NCI-H2196 treated with DMSO at 0.1 percent for 48 hours (cell line): Measurements from ENCODE around the gene NCF2.
"Not testable (repeated sequence)": the region's sequence is repeated elsewhere in the genome, so short reads cannot be mapped to it uniquely, and the experiment has no call there.

Experiments
- DNase-seq: peaks from one replicate; lab custom pipeline; 2025; ENCODE audit not compliant: unreplicated experiment; lab: John Stamatoyannopoulos, UW

NCF2 gene, protein sequence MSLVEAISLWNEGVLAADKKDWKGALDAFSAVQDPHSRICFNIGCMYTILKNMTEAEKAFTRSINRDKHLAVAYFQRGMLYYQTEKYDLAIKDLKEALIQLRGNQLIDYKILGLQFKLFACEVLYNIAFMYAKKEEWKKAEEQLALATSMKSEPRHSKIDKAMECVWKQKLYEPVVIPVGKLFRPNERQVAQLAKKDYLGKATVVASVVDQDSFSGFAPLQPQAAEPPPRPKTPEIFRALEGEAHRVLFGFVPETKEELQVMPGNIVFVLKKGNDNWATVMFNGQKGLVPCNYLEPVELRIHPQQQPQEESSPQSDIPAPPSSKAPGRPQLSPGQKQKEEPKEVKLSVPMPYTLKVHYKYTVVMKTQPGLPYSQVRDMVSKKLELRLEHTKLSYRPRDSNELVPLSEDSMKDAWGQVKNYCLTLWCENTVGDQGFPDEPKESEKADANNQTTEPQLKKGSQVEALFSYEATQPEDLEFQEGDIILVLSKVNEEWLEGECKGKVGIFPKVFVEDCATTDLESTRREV

DNA sequence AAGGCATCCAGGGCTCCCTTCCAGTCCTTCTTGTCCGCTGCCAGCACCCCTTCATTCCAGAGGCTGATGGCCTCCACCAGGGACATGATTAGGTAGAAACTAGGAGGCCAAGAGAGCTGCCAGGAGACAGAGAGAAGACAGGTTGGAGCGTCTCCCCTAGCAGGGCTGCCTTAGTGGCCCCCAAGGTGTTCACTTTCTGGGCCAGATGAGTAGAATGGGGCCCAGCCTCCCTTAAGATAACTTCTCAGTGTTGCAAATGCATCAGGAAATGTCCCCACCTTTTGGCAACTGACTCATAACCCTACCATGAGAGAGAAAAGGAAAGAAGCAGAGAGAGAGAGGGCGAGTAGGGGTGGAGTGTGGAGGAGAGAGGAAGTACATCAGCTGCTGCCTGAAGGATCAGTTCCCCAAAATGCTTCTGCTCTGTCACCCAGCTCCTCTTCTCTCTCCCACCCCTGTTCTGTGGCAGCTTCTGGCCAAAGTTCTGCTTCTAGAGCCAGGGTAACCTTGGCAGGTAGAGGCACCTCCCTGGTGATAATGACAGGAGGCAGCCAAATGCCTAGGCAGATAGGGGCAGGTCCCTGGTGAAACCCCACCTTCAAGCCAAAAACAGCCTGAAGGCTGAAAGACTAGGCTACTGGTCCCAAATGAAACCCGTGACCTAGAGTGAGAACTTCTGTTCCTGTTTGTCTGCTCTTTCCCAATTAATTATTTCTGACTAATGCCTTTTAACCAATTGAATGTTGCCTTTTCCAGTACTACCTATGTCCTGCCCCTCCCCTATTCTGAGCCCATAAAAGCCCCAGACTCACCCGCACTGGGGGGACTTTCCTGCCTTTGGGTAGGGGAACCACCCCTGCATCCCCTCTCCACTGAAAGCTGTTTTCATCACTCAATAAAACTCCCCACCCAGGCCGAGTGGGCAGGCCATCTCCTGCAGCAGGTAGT lies at the start of gene NCF2:
TSS of gene NCF2 (minus strand) at position 216 of the 948 bp plus-strand sequence. CDS start at position 86, 130 bp downstream.
- no peak for DNase-seq

DNA sequence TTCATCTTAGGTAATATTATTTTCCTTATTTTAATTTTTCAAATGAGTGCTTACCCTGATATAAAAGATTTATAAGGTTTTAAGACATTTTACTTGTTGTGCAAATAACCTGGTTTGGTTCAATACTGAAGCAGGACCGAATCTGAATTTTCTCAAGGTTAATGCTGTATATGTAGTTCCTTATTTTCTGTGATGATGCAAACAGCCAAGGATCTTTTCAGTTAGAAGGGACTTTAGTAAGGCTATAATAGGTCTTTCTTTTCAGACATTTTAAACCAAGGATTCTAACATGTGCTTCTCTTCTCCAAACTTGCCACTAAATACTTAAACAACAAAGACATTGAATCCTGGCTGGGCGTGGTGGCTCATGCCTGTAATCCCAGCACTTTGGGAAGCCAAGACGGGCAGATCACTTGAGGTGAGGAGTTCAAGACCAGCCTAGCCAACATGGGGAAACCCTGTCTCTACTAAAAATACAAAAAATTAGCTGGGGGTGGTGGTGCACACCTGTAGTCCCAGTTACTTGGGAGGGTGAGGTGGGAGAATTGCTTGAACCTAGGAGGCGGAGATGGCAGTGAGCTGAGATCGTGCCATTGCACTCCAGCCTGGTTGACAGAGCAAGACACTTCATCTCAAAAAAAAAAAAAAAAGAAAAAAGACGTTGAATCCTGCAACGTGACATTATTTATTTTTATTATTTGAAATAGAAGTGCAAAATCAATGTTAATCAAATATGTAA lies 48.6 kb upstream of the NCF2 start:
- no peak for DNase-seq

DNA sequence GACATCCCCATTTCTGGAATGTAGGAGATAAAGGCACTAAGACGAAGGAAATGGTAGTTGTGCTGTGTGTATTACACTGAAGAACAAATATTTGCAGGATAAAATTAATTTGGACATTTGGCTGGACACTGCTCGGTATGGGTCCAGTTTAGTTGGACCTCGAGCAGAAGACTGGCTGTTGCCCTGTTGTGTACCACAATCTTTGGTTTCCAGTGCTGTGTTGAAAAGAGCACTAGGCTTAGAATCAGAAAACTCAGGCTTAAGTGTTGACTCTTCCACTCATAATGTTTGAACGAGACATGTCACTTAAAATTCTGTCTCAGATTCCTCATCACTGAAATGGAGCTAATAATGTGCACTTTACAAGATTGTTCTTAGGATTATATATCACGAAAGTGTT lies 46.5 kb upstream of the NCF2 start:
- DNase-seq = no peak

DNA sequence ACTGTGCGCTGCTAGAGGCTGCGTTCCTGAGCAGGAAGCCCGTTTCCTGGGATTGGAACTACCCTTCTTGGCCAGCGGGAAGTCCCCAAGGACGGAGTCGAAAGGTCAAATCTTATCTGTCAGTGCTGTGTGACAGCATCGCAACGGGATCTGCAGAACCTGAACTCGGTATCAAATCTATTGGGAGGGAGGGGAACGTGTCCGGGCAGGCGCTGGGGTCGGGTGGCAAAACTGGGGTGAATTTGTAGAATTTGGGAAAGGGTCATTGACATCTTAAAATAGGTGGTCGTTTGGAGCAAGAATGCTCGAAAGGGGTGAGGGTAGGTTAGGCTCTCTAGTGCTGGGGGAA lies 46.0 kb upstream of the NCF2 start:
- DNase-seq = no peak

DNA sequence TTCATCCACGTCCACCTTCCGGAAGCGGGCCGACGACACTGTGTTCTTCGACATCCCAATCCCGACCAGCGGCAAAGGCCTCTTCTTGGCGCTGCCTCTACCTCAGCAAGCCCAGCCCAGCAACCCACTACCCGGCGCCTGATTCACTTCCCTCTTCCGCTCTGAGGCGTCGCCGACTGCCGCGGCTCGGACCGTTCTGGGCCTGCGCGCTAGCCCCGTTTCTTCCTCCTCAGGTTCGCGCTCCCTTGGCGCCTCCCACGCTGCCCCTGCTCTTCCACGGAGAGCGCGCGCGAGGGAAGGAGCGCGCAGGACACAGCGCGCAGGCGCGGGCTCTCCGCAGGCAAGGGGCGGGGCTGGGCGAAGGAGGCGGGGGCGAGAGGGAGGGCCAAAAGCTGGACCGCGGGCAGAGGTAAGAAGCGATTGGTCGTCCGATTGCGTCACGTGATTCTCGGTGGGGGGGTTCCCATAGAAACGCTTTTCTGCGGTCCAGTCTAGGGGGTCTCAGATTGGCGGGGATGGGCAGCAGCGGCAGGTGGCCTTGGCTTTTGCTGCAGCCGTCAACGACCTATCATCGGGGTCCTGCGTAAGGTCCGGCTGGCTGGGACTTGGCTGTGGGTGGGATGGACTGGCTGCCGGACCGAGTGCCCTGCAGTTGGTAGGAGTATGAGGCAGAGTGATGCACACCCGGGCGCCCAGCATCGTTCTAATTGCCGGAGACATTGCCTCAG lies 45.5 kb upstream of the NCF2 start, which contains the start of gene ARPC5:
TSS of gene ARPC5 (minus strand) at position 178 of the 728 bp plus-strand sequence. CDS start at position 54, 124 bp downstream.
- DNase-seq = peak; percentile 96

DNA sequence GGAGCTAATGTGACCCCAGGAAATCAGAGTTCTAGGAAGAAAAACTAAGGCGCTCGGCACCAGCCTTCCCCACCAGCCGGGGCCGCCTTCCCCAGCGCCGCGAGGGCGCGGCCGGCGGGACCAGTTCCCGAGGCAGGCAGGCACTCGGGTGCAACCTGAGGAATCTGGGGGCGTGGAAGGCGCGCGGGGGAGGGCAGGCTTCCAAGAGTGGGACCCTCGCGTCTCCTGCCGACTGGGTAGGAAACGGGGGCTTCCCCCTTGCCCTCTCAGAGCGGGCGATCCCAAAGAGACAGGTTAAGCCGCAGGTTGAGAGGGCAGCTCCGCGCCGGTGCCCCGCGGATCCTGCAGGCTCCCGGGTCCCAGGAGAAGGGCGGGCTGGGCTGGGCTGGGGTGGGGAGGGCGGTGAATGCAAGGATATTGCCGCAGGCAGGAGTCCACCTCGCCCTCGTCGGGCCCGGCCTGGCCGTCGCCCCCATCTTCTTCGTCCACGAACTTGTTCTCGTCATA lies 44.9 kb upstream of the NCF2 start:
- DNase-seq = no peak

DNA sequence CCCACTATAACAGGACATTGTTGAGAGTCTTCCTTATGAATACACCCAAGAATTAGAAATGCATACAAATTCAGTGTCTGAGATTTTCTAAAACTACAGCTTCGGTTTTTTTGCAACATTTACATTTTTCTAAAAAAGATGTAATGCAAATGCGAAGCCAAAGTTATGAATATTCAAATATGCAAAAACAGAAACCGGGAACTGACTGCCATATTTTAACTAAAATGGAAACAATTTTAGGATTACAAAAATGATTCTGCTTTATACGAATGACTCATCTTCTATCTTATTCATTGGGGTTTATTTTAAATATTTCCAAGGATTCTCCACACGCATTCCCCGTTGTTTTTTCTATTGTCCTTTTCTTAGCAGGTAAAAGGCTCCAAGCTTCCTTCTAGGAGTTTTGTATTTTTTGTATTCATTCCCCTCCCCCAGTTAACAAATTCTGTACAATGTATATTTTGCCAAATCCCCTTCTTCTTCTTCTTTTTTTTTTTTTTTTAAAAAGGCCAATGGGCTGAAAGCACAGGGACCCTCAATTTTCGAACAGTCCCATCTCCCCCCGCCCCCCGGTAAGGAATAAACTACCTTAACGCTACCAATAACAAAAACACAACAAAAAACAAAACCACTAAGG lies 44.3 kb upstream of the NCF2 start:
- DNase-seq = no peak

DNA sequence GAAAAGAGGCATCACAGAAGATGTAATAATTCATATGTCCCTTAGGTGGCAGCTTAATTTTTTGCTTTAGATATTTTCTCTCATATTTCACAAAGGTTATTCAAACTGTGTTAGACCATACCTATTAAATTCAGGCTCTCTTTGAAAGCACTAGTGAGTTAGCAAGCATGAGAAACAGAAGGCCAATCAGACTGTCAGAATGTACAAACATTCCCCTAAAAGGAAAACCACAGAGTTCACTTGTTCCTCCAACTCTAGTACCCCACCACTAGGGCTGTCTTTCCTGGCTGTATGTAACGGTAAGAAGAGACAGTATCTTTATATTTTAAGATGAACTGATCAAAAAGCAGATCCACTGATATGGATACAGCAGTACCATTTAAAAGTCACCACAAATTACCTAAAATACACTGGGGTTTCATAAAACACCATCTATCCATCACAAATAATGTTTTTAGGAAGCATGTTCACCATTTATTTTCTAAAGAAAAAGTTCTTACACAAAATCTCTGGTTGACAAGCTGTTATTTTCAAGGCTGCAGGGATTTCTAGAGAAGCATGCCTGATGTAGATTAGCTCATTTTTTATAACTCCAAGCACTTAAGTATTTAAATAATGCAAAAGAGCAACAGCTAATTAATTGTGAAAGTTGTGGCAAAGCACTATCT lies 43.6 kb upstream of the NCF2 start:
- peak; percentile 23 for DNase-seq

DNA sequence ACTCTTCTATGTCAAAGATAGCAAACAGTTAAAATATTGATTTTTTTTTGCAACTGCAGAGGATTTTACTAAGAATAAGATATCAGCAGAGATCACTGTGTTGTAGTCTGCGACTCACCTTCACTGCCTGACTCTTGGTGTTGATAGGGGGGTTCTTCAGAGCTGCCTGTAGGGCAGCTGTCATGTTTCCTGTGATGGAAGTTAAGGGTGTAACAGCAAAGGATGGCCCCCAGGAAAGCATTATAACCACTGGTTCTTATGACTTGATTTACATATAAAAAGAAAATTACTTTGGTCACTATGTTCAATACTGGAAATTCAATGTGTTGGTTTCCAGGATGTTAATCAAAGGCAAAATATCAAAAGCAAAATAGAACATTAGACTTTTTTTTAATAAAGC lies 42.7 kb upstream of the NCF2 start:
- DNase-seq = no peak

DNA sequence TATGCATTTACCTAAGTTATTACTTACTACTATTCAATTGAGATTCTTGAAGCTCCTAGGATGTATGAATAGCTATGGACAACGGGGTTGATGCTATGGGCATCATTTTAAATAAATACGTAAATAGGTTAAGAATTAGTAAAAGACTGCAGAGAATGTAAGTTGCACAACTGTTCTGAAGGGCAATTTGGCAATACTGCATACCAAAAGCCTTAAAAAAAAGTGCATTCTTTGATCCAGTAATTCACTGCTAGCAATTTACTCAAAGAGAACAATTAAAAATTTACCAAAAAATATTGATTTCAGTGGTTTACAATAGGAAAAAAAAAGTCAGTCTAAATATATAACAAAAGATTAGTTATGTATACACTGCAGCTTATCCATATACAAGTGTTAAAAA lies 41.9 kb upstream of the NCF2 start:
- no peak for DNase-seq

DNA sequence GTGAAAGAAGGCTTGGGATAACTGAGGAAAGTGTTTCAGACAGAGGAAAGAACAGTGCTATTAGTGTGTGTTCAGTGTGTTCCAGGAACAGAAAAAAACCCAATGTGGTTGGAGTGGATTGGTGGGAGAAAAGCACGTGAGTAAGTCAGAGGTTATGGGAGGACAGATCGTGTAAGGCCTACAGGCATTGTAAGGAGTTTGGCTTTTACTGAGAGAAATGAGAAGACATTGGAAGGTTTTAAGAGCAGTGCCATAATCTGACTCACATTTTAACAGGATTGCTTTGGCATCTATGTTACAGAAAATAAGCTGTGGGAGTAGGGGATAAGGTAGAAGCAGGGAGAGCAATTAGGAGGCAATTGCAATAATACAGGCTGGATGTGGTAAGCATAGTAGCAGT lies 40.5 kb upstream of the NCF2 start:
- DNase-seq = no peak

DNA sequence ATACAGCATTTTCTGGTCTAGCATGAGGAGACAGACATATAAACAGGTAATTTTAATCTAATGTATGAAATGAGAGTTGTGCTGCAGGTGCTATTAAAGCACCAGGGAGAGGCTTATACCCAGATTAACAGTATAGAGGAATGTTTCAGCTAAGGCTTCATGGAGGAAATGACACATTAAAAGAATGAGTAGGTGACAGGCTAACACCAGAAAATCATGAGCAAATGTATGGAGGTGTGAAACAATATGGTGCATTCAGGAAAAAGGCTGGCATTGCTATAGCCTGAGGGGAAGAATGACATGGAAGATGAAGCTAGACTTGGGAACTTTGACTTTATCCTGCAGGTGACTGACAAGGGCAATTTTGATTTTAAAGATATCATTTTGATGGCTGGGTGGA lies 38.3 kb upstream of the NCF2 start:
- DNase-seq = no peak

DNA sequence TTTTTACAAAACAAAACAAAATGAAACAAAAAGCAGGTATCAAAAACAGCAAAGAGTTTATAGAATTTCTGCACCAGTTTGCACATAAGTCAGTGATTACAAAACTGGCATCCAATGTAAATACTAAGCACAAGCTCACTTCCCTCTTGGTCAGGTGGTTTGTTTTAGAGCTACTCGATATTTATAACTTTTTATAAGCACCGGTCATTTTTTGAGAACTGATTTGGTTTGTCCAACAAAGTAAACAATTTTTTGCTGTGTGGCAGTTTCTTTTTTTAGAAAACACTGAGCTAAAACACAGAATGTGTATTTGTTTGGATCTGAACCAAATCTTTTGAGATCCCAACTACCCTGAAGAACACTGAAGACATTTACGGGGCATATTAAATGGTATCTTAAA lies 36.0 kb upstream of the NCF2 start:
- not testable (repeated sequence) for DNase-seq

DNA sequence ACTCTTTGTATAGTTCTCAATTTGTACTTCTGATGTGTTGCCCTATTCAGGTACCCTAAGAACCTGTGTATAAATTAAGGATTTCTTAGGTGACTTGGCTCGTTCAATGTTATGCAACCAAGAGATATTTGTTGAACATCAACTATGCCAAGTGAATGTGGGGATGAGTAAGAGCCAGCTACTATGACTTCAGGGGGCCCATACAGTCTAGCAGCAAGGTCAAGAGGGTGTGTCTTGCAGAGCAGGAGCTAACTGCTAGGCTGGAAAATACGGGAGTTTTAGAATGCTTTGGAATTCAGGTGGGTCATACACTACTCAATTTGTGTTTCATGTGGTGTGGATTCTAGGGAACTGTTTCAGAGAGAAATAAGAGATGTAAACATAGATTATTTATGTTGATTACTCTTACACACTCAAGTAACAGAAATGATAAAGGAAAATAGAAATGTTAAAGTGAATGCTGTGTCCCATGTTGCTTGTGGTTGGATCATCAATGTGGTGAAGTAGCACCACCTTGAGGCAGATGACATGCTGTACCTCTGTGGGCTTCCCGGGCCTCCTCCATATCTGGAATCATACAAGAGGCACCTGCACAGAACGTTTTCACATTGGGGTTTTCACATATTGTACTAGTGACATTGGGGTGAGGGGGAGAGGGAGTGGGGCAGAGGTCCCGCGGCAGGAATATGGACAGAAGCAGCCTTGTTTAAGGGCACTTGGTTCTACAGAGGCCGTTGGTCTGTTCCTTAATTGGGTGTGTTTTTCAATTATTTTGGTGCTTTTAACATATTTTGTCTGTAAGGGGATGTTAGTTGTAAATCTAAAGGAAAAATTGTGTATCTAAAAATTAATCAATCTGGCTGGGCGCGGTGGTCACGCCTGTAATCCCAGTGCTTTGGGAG lies 32.9 kb upstream of the NCF2 start:
- DNase-seq = peak; percentile 67

DNA sequence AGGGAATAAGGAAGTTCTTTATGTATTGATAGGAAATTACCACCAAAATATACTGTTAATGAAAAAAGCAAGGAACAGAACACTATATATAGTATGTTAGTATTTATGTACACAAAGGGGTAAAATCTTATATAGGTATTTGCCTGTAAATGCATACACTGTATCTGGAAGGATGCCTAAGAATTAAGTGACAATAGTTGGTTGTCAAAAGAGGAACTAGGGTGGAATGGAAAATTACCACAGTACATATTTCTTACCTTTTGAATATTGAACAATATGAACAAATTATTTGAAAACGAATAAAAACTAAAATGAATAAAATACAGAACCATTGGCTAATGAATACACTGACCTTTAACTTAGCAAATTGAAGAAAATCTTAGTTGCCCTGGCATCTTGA lies 31.8 kb upstream of the NCF2 start:
- no peak for DNase-seq

DNA sequence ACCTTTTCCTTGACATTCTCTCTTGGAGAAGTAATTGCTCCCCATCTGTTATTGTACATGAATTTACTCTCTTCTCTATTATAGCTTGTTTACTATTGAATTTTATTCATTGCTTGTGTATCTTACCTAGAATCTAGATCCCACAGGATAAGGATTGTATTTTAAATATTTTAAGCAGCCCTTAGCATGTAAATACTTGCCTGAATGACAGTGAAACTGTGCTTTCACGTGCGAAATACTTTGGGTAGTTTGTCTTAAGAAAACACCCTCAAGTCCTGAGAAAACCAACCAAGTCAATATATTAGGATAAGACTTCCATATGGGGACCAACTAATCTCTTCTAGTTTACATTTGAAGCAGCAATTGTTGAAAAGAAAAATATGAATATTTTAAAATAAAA lies 30.1 kb upstream of the NCF2 start:
- DNase-seq = no peak

DNA sequence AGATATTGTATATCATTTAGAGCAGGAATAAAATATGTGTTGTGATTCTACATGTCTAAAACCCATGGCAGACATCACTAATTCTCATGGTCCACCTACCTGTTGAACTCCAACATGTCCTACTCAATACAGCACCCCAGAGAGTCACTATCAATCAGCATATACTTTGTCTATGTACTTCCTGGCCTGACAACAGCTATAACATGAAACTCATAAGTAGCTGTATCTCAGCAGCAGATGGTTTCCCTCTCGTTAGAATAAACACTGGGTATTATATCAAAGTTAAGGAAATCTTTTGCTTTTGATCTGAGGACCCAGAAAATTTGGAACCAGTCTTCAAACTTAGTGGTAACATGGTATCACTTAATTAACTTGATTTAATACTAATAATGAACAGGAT lies 29.5 kb upstream of the NCF2 start:
- DNase-seq = no peak

DNA sequence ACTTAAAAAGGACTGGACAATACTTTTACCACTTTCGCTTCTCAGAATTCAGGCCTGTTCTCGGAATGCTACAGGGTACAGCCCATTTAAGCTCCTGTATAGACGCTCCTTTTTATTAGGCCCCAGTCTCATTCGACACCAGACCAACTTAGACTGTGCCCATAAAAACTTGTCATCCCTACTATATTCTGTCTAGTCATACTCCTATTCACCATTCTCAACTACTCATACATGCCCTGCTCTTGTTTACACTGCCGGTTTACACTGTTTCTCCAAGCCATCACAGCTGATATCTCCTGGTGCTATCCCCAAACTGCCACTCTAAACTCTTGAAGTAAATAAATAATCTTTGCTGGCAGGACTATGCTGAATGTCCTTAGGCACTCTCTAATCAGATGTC lies 27.9 kb upstream of the NCF2 start:
- not testable (repeated sequence) for DNase-seq
